Measurements from ENCODE around the gene RASSF4.
A peak's percentile ranks its signal among the peaks of the same experiment; 100 is the strongest.

RASSF4 gene

GRCh38 chr10:44959247-44960087 is at the start of gene RASSF4:
Gene RASSF4 (plus strand): TSS chr10:44959802. CDS start chr10:44970203, 10,401 bp downstream.
- peak; percentile 82 for DNase-seq (ENCODE audit: low read depth)
- TF ChIP-seq, protein P1, sequence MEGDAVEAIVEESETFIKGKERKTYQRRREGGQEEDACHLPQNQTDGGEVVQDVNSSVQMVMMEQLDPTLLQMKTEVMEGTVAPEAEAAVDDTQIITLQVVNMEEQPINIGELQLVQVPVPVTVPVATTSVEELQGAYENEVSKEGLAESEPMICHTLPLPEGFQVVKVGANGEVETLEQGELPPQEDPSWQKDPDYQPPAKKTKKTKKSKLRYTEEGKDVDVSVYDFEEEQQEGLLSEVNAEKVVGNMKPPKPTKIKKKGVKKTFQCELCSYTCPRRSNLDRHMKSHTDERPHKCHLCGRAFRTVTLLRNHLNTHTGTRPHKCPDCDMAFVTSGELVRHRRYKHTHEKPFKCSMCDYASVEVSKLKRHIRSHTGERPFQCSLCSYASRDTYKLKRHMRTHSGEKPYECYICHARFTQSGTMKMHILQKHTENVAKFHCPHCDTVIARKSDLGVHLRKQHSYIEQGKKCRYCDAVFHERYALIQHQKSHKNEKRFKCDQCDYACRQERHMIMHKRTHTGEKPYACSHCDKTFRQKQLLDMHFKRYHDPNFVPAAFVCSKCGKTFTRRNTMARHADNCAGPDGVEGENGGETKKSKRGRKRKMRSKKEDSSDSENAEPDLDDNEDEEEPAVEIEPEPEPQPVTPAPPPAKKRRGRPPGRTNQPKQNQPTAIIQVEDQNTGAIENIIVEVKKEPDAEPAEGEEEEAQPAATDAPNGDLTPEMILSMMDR (conservative IDR thresholded peaks at IDR 0.05; ENCODE audit: low read depth, low read length), result no peak
- peak within 1 kb of the TSS; percentile 67 for H3K4me3 ChIP-seq (ENCODE audit: low read length)

GRCh38 chr10:44909910-44910309 is 49.7 kb upstream of the RASSF4 start:
- no peak for DNase-seq (ENCODE audit: low read depth)
- TF ChIP-seq, protein P1 (conservative IDR thresholded peaks at IDR 0.05; ENCODE audit: low read depth, low read length), result no peak
- no peak overlapping the region for H3K4me3 ChIP-seq (ENCODE audit: low read length)

GRCh38 chr10:44910602-44911001 is 49.0 kb upstream of the RASSF4 start:
- H3K4me3 ChIP-seq (ENCODE audit: low read length), result no peak overlapping the region
- DNase-seq (ENCODE audit: low read depth), result no peak
- TF ChIP-seq, protein P1 (conservative IDR thresholded peaks at IDR 0.05; ENCODE audit: low read depth, low read length), result no peak

DNA sequence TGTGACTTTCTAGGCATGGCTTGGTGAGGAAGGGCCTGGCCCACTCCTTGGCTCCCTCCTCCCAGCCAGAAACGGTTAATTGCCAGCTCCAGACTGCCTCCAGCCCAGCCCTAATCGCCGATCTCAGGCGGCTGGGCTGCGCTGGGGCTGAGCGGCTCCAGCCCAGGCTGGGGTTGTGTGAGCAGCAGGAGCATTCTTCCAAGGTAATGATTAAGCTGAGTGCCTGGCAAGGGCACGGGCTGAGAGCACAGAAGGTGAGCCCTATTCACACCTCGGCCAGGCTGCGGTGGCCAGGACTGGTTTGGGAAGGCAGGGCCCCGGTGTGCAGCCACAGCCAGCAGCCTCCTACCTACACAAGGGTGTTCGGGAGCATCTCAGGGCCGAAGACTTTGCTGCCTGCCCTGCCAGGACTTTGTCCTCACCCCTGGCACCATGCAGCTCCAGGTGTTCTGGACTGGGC is 48.5 kb upstream of the RASSF4 start, which contains the start of gene TMEM72:
Gene TMEM72 (plus strand): TSS at position 257 of the 460 bp plus-strand sequence. CDS start 176 bp downstream, at position 433.
- TF ChIP-seq, protein P1 (conservative IDR thresholded peaks at IDR 0.05; ENCODE audit: low read depth, low read length), result no peak
- no peak within 1 kb of the TSS for H3K4me3 ChIP-seq (ENCODE audit: low read length)
- DNase-seq (ENCODE audit: low read depth), result no peak

- TF ChIP-seq, protein P1 (conservative IDR thresholded peaks at IDR 0.05; ENCODE audit: low read depth, low read length), result no peak
- H3K4me3 ChIP-seq (ENCODE audit: low read length), result no peak overlapping the region
- DNase-seq (ENCODE audit: low read depth), result no peak
Measured at GRCh38 chr10:44911951-44912350, 47.7 kb upstream of the RASSF4 start.

GRCh38 chr10:44913350-44914081 is 46.1 kb upstream of the RASSF4 start:
- DNase-seq (ENCODE audit: low read depth), result peak; percentile 97
- H3K4me3 ChIP-seq (ENCODE audit: low read length), result no peak overlapping the region
- TF ChIP-seq, protein P1 (conservative IDR thresholded peaks at IDR 0.05; ENCODE audit: low read depth, low read length), result no peak
